Natural killer cell (primary cell): ENCODE measurements around the gene CD14. TPM values are rescaled to one million over a fixed set of nuclear protein-coding genes. Genes with fewer than 3 reads are reported as not detected.

ENCODE experiments used
- ATAC-seq, 3 donors: fragments of 150-1000 bp in 2 of 3; fragments of 200-7000 bp in 1 of 3; cut with Tn5 transposase; 1 replicate in 1 of 3; 2 replicates in 2 of 3; pipeline ENCODE4 v1.10.0; 2021; ENCODE audit warnings: mild to moderate bottlenecking in 2 of 3, moderate library complexity in 2 of 3
- DNase-seq, 2 donors: peaks; one replicate each; pipeline versions ENCODE4 v3.0.0 to v3.0.0-alpha.2; 2013 to 2021; ENCODE audit warnings: mixed read lengths in 1 of 2
- H3K27ac ChIP-seq: one replicate; pipeline ENCODE4 v1.5.1; 2013; ENCODE audit warnings: mild to moderate bottlenecking, low read length
- H3K27me3 ChIP-seq: one replicate; pipeline ENCODE4 v1.6.1; 2013; ENCODE audit warnings: low read length; ENCODE audit not compliant: control insufficient read depth, insufficient read depth
- H3K36me3 ChIP-seq: one replicate; pipeline ENCODE4 v1.6.1; 2013; ENCODE audit warnings: low read length; ENCODE audit not compliant: control insufficient read depth, insufficient read depth
- H3K4me1 ChIP-seq: one replicate; pipeline ENCODE4 v1.6.1; 2013; ENCODE audit warnings: low read length; ENCODE audit not compliant: control insufficient read depth, insufficient read depth
- H3K4me3 ChIP-seq: one replicate; pipeline ENCODE4 v1.5.1; 2013; ENCODE audit warnings: low read length
- H3K9me3 ChIP-seq: one replicate; pipeline ENCODE4 v1.6.1; 2013; ENCODE audit warnings: low read length; ENCODE audit not compliant: control insufficient read depth, insufficient read depth
- H3K27ac Mint-ChIP-seq, 2 donors: one replicate each; pipeline ENCODE4 v1.8.0; 2022; ENCODE audit warnings: mild to moderate bottlenecking in 2 of 2, mixed read lengths in 2 of 2, moderate library complexity in 1 of 2
- H3K27me3 Mint-ChIP-seq, 2 donors: one replicate each; pipeline ENCODE4 v1.8.0; 2022; ENCODE audit warnings: low read depth in 2 of 2, mixed read lengths in 2 of 2
- H3K36me3 Mint-ChIP-seq: one replicate; pipeline ENCODE4 v1.8.0; 2022; ENCODE audit warnings: mixed read lengths
- H3K4me1 Mint-ChIP-seq, 2 donors: one replicate each; pipeline ENCODE4 v1.8.0; 2022; ENCODE audit warnings: mixed read lengths in 2 of 2
- H3K4me3 Mint-ChIP-seq: one replicate; pipeline ENCODE4 v1.8.0; 2022; ENCODE audit warnings: mild to moderate bottlenecking, moderate library complexity, mixed read lengths
- H3K9me3 Mint-ChIP-seq, 2 donors: one replicate each; pipeline ENCODE4 v1.8.0; 2022; ENCODE audit warnings: mixed read lengths in 2 of 2
- WGBS: methylation state at CpG from one replicate; pipeline ENCODE4 v1.1.7; 2013; ENCODE audit warnings: missing lambda C conversion rate; ENCODE audit not compliant: insufficient coverage; 5-methylcytosine and 5-hydroxymethylcytosine counted together
- intact Hi-C: fragments of 100-400 bp; cut with micrococcal nuclease; formaldehyde crosslinking; loops from one replicate; pipeline ENCODE4 v1.14.2; 2022
- total RNA-seq, 4 donors: library from RNA; stranded (reverse); fragments of 120-200 nt in 1 of 4; gene quantifications; one replicate each; pipeline versions ENCODE4 v1.2.3 to v1.2.4, GENCODE V29; 2013 to 2022
- TF ChIP-seq, protein P1 (sequence below): fragments of 200-600 bp; IDR thresholded peaks from one replicate; pipeline ENCODE4 v1.8.0; 2022; ENCODE audit warnings: antibody characterized with exemption

Gene CD14
- 10 to 100 TPM in 1 of 3 donors, 1 to 10 TPM in 2; 1.4 to 15.9 (median 7.0) TPM for total RNA-seq
- 4.1 TPM for total RNA-seq (2013)

DNA sequence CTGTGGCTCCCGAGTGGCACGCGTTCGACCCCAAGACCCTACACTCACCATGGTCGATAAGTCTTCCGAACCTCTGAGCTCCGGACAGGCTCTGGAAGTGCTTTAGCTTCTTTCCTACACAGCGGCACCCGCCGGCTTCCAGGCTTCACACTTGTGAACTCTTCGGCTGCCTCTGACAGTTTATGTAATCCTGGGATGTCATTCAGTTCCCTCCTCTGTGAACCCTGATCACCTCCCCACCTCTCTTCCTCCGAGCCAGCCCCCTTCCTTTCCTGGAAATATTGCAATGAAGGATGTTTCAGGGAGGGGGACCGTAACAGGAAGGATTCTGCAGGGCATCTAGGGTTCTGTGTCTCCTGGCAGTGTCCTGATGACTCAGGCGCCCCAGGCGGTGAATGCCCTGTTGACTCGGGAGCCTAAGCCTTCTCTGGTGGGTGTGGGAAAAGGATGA is at the start of gene CD14:
Gene CD14 (minus strand): TSS at position 155 of the 451 bp plus-strand sequence. CDS start 104 bp downstream, at position 51.
- Mint-ChIP-seq H3K4me1 (peaks cover 14 to 26% of the 10 kb centered on the region in 2 donors), H3K9me3 (no peaks in the 10 kb centered on the region), H3K27ac (peak within 1 kb of the TSS in 1 of 2 donors; percentile 72), H3K27me3 (peaks cover 10 to 15% of the 10 kb centered on the region in 2 donors), H3K36me3 (no peaks in the 10 kb centered on the region), H3K4me3 (peak within 1 kb of the TSS; percentile 91)
- peaks cover 18% of the 10 kb centered on the region for H3K4me1 ChIP-seq
- H3K4me3 ChIP-seq: peak within 1 kb of the TSS; percentile 61
- peak within 1 kb of the TSS; percentile 41 for H3K27ac ChIP-seq
- peaks cover 4% of the 10 kb centered on the region for H3K27me3 ChIP-seq
- intact Hi-C loops: no loop called here
- peak in 1 of 2 donors; percentile 35 for DNase-seq
- TF ChIP-seq, protein P1, sequence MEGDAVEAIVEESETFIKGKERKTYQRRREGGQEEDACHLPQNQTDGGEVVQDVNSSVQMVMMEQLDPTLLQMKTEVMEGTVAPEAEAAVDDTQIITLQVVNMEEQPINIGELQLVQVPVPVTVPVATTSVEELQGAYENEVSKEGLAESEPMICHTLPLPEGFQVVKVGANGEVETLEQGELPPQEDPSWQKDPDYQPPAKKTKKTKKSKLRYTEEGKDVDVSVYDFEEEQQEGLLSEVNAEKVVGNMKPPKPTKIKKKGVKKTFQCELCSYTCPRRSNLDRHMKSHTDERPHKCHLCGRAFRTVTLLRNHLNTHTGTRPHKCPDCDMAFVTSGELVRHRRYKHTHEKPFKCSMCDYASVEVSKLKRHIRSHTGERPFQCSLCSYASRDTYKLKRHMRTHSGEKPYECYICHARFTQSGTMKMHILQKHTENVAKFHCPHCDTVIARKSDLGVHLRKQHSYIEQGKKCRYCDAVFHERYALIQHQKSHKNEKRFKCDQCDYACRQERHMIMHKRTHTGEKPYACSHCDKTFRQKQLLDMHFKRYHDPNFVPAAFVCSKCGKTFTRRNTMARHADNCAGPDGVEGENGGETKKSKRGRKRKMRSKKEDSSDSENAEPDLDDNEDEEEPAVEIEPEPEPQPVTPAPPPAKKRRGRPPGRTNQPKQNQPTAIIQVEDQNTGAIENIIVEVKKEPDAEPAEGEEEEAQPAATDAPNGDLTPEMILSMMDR: no peak
- no peaks in the 10 kb centered on the region for H3K9me3 ChIP-seq
- WGBS: 8% methylated on average over 12 of the region's 16 CpGs
- ATAC-seq: peak in 1 of 3 donors; percentile 29
- H3K36me3 ChIP-seq: no peaks in the 10 kb centered on the region

DNA sequence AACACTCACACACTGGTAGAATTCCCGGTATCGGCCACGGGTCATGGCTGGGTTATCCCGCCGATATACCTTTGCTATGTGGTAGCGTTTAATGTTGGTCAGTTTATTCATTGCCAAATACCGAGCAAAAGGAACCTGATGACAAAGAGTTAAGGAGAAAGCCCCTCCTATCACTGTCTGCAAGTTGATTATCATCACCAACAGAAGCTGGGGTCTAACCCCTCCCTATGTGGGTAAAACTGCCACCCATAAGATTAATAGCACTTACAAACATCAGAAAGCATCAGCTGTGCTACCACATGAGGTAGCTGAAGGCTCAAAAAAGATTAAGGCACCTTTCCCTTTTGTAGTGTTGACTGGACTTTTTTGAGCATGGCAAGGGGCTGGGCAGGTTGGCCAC is 46.0 kb upstream of the CD14 start:
- Histone ChIP-seq H3K4me1 (no peaks in the 10 kb centered on the region), H3K27ac (no peak overlapping the region), H3K4me3 (no peak overlapping the region), H3K36me3 (peaks cover 72% of the 10 kb centered on the region), H3K9me3 (no peaks in the 10 kb centered on the region), H3K27me3 (no peaks in the 10 kb centered on the region)
- no peak overlapping the region for H3K27ac Mint-ChIP-seq
- WGBS: over 99% methylated on average over 7 of the region's 7 CpGs
- ATAC-seq (no peak), DNase-seq (no peak)
- intact Hi-C loops: no loop called here
- no peak overlapping the region for H3K4me3 Mint-ChIP-seq
- H3K27me3 Mint-ChIP-seq: no peaks in the 10 kb centered on the region
- TF ChIP-seq, protein P1: no peak
- H3K4me1 Mint-ChIP-seq: no peaks in the 10 kb centered on the region
- peaks cover 7% of the 10 kb centered on the region for H3K36me3 Mint-ChIP-seq
- H3K9me3 Mint-ChIP-seq: no peaks in the 10 kb centered on the region

DNA sequence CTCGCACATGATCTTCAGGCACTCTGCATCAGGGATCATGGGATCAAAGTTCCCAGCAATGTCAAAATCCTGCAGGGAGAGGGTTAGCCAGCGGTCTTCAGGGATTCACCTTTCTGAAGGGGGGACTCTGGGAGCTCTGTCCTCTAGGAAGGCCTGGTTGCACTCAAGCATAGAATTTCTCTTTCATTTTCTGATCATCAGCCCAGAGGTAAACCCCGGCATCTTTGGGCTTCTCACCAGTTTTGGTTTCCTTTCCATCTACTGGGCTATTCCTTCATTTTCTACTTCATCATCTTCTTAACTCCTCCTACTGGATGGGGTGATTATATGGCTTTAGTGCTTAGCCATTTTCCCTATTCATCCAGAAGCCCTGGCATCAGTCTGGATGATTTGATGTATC is 45.0 kb upstream of the CD14 start:
- TF ChIP-seq, protein P1: no peak
- H3K4me3 ChIP-seq: no peak overlapping the region
- no peaks in the 10 kb centered on the region for H3K27me3 Mint-ChIP-seq
- no peaks in the 10 kb centered on the region for H3K9me3 Mint-ChIP-seq
- H3K4me1 Mint-ChIP-seq: no peaks in the 10 kb centered on the region
- H3K27me3 ChIP-seq: no peaks in the 10 kb centered on the region
- H3K27ac Mint-ChIP-seq: no peak overlapping the region
- peaks cover 7% of the 10 kb centered on the region for H3K36me3 Mint-ChIP-seq
- H3K4me3 Mint-ChIP-seq: no peak overlapping the region
- peaks cover 79% of the 10 kb centered on the region for H3K36me3 ChIP-seq
- intact Hi-C loops: no loop called here
- H3K4me1 ChIP-seq: no peaks in the 10 kb centered on the region
- DNase-seq (no peak), ATAC-seq (no peak)
- H3K9me3 ChIP-seq: no peaks in the 10 kb centered on the region
- 90% methylated on average over 3 of the region's 3 CpGs for WGBS
- H3K27ac ChIP-seq: no peak overlapping the region

DNA sequence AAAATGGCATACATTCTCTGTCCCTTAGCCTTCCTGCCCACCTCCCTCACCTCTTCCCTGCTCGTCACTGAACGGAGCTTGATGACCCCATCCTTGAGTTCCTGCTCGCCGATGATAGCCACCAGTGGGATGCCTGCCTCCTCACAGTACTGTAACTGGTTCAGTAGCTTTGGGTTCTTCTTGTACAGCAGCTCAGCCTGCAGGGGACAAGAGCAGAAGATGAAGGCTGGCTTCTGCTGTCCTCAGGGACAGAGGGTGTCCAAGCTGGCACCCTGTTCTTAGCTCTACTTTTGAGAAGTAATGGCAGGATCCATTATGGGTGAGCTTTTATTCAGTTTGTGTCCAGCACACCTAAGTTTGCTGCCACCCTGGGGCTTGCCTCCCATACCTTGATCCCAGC is 41.7 kb upstream of the CD14 start:
- H3K9me3 ChIP-seq: no peaks in the 10 kb centered on the region
- Mint-ChIP-seq H3K9me3 (no peaks in the 10 kb centered on the region), H3K4me1 (peaks cover 0 to 5% of the 10 kb centered on the region in 2 donors), H3K27me3 (no peaks in the 10 kb centered on the region), H3K4me3 (no peak overlapping the region), H3K27ac (peak overlapping the region in 1 of 2 donors; percentile 40), H3K36me3 (peaks cover 7% of the 10 kb centered on the region)
- TF ChIP-seq, protein P1: no peak
- H3K27ac ChIP-seq: no peak overlapping the region
- peaks cover 76% of the 10 kb centered on the region for H3K36me3 ChIP-seq
- 93% methylated on average over 4 of the region's 4 CpGs for WGBS
- ATAC-seq (no peak), DNase-seq (no peak)
- H3K27me3 ChIP-seq: no peaks in the 10 kb centered on the region
- H3K4me1 ChIP-seq: no peaks in the 10 kb centered on the region
- H3K4me3 ChIP-seq: no peak overlapping the region
- intact Hi-C loops: no loop called here
